ENCODE measurements around the gene LCNL1.

The LCNL1 gene

GRCh38 chr9:136947028-136947891 lies 35.5 kb upstream of the LCNL1 start:
- DNase-seq: no peak

- DNase-seq: peak; percentile 57
These were observed 34.8 kb upstream of the LCNL1 start for GRCh38 chr9:136947955-136948510.

GRCh38 chr9:136949239-136949816 lies 33.5 kb upstream of the LCNL1 start:
- no peak for DNase-seq

GRCh38 chr9:136949817-136950655 lies 32.8 kb upstream of the LCNL1 start:
- peak; percentile 97 for DNase-seq

GRCh38 chr9:136950656-136951276 lies 32.0 kb upstream of the LCNL1 start:
- no peak for DNase-seq

- DNase-seq: no peak
These were observed 31.1 kb upstream of the LCNL1 start, which contains the start of gene LCN12 for GRCh38 chr9:136951541-136952320. TSS of gene LCN12 (plus strand) at chr9:136952273. CDS start at chr9:136952328, 55 bp downstream.

GRCh38 chr9:136952321-136952850 lies 30.4 kb upstream of the LCNL1 start:
- no peak for DNase-seq

GRCh38 chr9:136952876-136953770 lies 29.7 kb upstream of the LCNL1 start:
- no peak for DNase-seq

GRCh38 chr9:136953771-136954269 lies 29.0 kb upstream of the LCNL1 start:
- DNase-seq: no peak

GRCh38 chr9:136954270-136955083 lies 28.3 kb upstream of the LCNL1 start:
- no peak for DNase-seq

GRCh38 chr9:136955202-136955942 lies 27.4 kb upstream of the LCNL1 start:
- DNase-seq: no peak

- no peak for DNase-seq
These were observed 26.9 kb upstream of the LCNL1 start for GRCh38 chr9:136955943-136956335.

GRCh38 chr9:136956604-136957003 lies 26.2 kb upstream of the LCNL1 start:
- DNase-seq: no peak

- no peak for DNase-seq
These were observed 25.3 kb upstream of the LCNL1 start for GRCh38 chr9:136957461-136957860.

GRCh38 chr9:136957901-136958300 lies 24.9 kb upstream of the LCNL1 start:
- DNase-seq: no peak

GRCh38 chr9:136958473-136958872 lies 24.3 kb upstream of the LCNL1 start:
- DNase-seq: no peak

GRCh38 chr9:136958898-136959850 lies 23.6 kb upstream of the LCNL1 start:
- DNase-seq: no peak

All from stimulated activated CD8-positive, alpha-beta memory T cell treated with anti-CD3 and anti-CD28 coated beads, Interleukin-4, amount 100 ng/mL, for 48 hours (primary cell).